CD4-positive, alpha-beta T cell treated with Interleukin-17A for 4 hours (primary cell): Measurements from ENCODE around the gene FBF1.
"Not testable (repeated sequence)": the region's sequence is repeated elsewhere in the genome, so short reads cannot be mapped to it uniquely, and the experiment has no call there.

Experiments
- DNase-seq: peaks from one replicate; pipeline ENCODE4 v3.0.0-alpha.2; 2020; ENCODE audit warnings: mixed read lengths

The FBF1 gene

DNA sequence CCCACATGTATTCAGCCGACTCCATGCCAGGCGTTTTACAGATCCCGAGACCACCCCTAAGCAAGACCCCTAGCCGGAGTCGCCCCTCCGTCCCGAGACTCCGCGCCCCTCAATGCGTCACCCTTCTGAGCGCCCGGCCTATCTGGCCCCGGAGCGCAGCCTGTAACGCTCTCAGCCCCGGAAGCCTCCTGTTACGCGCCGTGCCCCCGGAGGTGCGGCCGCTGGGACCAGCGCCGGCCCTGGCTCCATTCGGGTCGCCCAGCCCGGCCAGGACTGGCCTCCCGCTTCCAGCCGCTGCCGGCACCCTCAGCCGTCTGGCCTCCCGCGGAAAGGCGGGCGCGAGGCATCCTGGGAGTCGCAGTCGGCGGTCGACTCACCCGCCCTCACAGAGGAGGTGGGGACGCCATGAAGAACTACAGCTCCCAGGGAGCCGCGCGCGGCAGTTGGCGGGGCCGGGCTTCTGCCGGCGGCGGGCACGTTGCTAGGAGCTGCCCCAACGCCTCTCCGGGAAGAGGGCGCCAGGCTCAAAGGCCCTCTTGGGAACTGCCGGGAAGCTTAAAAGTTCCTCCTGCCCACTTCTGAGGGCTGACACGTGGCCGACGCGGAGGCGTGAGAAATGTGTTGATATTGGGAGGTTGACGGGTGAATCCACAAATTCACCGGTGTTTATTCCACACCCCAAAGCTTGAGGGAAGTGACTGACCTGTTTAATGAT lies at the start of gene FBF1:
TSS of gene FBF1 (minus strand) at position 316 of the 715 bp plus-strand sequence. CDS start 2,893 bp downstream, outside the sequence.
- peak; percentile 90 for DNase-seq

DNA sequence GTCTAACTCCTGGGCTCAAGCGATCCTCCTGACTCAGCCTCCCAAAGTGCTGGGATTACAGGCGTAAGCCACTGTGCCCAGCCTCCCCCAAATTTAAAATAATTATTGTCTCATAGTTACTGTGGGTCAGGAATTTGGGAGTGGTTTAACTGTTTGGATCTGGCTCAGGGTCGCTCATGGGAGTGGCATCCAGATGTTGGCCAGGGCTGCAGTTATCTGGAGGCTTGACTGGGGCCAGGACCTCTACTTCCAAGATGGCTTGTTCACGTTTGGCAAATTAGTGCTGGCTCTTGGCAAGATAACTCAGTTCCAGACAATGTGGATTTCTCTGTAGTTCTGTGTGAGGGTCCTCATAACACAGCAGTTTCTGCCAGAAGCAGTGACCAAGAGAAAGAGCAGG lies 46.2 kb upstream of the FBF1 start:
- no peak for DNase-seq

DNA sequence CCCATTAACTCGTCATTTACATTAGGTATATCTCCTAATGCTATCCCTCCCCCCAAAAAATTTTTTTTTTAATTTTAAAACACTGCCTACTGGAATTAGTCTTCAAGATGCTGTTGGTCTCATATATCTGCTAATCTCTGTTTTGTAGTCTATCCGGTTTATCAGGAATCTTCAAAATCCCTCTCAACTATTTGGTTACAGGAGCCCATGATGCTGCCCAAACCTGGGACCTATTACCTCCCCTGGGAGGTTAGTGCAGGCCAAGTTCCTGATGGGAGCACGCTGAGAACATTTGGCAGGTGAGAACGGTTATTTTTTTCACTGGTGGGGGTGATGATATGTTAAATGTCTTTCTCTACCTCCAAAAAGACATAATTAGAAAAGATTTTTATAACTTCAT lies 45.1 kb upstream of the FBF1 start:
- DNase-seq = no peak

GRCh38 chr17:75983501-75984181 lies 42.8 kb upstream of the FBF1 start:
- DNase-seq = no peak

GRCh38 chr17:75981019-75981615 lies 40.3 kb upstream of the FBF1 start:
- DNase-seq = no peak

DNA sequence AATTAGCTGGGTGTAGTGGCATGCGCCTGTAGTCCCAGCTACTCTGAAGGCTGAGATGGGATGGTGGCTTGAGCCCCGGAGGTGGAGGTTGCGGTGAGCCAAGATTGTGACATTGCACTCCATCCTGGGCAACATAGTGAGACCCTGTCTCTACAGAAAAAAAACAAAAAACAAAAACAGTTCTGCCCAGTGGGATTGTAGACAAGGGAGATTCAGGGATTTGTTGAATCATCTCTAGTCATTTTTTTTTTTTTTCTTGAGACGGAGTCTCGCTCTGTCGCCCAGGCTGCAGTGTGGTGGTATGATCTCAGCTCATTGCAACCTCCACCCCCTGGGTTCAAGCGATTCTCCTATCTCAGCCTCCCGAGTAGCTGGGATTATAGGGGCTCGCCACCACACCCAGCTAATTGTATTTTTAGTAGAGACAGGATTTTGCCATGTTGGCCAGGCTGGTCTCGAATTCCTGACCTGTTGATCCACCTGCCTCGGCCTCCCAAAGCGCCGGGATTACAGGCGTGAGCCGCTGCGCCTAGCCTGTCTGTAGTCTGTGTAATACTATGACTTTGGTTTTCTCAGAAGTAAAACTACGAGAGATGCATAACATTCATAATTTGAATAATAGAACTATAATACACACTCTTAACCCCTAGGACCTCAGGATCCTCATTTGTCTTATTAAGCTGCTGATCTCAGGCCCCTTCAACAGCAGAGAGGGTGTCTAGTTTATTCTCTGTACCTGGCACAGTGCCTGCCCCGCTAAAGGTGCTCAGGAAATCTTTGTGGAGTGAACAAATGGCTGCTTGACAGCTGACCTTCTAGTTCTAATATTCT lies 39.6 kb upstream of the FBF1 start:
- no peak for DNase-seq

DNA sequence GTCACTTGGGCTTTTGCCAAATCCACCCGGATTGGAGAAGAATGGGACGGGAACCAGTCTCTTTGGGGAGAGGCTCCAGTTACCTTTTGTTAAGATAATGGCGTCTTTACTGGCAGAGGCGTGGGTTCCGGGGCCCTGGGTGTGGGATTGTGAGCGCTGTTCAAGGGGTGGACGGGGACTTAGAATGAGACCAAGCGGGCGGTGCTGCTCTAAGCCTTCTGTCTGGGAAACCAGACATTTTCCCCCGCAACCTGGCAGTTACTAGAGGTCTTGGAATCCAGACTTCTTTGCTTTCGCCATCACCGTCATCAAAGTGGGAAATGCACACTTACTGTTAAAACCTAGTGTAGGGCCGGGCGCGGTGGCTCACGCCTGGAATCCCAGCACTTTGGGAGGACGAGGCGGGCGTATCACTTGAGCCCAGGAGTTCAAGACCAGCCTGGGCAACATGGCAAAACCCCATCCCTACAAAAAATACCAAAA lies 38.9 kb upstream of the FBF1 start:
- DNase-seq = no peak

DNA sequence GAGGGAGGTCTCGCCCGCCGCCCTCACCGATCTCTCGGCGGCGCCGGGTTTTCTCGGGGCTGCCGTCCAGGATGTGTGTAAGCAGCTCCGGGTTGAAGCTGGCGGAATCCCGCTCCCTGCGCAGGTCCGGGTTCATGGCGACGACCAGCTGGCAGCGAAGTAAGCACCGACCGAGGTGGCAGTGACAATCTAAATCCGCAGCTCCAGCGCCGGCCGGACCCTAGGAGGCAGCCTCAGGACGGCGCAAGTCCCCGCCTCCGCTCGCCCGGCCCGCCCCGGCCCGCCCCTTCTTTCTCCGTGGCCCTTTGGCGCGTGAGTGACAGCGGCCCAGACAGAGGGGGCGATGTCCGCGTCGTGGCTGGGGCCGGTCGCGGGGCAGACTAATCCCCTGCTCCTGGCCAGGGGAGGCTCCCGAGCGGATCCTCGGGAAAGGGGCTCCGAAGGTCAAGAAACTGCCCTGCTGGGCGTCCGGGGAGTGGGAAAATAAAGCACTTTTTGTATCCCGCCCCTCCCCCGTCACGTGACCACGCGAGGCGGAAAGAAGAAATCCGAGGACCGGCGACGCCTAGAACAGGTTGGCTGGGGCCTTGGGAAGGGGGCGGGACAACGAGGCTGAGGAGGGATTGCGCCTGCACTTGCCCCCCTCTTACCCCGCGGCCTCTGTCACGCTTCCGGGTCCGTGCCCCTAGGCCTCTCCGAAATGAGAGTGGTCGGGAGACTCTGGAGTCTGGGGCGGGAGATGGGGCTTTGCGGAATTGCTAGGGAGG lies 38.3 kb upstream of the FBF1 start, which contains the start of the genes ACOX1 and TEN1:
TSS of gene ACOX1 (minus strand) at position 229 of the 767 bp plus-strand sequence. CDS start at position 136, 93 bp downstream.
TSS of gene TEN1 (plus strand) at position 303 of the 767 bp plus-strand sequence. CDS start 6,953 bp downstream, outside the sequence.
- peak; percentile 97 for DNase-seq

DNA sequence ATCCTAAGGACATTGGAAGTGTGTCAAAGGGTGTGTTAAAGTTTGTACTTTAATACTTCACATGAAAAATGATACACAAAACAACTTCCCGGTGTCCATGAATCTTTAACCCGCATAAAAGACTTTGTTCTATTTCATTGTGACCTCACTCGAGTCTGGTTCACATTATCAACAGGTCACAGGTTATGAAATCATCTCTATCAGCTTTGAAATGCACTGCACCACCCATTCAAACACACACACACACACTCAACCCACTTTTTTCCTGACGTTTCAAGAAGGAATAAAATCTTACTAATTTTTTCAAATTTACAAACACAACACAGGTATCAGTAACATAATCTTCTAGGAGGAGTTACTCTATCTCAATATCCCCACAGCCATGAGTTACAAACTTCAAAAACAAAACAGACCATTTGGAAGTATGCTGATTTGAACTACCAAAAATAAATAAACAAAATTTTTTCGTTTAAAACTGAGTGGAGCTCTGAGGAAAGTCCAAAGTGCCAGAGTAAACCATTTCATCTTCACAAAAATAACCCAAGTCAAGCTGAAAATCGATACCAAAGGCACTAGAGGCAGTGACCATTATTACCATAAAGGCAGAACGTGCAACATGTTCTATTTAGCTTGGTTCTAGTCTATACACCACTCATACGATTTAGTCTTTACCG lies 35.5 kb upstream of the FBF1 start:
- no peak for DNase-seq

DNA sequence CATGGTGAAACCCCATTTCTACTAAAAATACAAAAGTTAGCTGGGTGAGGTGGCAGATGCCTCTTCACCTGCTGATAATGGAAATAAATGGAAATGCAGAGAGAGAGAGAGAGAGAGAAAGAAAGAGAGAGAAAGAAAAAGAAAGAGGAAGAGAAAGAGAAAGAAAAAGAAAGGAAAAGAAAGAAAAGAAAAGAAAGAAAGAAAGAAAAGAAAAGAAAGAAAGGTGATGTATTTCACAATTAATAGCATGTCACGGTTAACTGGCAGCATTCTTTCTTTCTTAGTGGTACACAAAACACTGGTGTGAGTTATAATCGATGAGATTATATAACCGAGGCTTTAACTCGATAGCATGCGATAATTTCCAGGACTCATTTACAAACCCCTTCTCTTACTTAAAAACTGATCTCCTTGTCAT lies 34.9 kb upstream of the FBF1 start:
- DNase-seq = no peak

- not testable (repeated sequence) for DNase-seq
Observed at GRCh38 chr17:75975187-75975586, 34.3 kb upstream of the FBF1 start.

DNA sequence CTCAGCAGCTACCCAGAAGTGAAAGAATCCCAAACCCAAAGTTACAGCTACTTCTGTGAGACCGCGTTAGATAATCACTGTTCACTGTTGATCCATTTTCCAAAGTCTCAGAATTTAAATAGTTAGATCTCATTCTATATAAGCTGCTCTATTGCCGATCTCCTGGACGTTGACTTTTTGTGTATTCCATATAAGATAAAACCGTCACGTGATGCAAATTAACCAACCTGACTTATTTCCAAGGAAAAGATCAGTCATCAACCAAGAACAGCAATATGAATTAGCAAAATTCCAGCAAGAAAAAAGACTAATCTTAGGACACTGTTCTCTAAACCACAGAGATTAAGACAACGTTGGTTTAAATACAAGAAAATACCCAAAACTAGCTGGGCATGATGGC lies 29.8 kb upstream of the FBF1 start:
- no peak for DNase-seq

GRCh38 chr17:75970011-75970523 lies 29.2 kb upstream of the FBF1 start:
- DNase-seq = no peak

DNA sequence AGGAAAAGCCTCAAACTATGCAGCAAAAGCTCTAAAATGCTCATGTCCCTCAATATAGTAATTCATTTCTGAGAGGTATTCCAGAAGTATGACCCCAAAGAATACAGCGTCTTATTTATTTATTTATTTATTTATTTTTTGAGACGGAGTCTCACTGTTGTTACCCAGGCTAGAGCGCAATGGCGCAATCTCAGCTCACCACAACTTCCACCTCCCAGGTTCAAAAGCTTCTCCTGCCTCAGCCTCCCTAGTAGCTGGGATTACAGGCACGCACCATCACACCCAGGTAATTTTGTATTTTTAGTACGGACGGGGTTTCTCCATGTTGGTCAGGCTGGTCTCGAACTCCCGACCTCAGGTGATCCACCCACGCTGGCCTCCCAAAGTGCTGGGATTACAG lies 28.2 kb upstream of the FBF1 start:
- not testable (repeated sequence) for DNase-seq

DNA sequence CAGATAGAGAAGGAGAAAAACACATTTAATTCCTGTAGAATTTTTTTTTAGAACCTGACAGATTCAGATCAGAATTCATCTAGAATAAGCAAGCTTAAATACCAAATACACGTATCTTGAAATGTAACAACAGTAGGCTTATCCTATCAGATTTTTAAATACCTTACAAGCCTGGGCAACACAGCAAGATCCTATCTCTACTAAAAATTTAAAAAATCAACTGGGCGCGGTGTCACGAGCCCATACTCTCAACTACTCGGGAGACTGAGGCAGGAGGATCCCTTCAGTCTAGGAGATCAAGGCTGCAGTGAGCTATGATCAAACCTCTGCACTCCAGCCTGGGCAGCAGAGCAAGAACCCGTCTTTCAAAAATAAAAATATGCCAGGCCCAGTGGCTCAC lies 24.6 kb upstream of the FBF1 start:
- no peak for DNase-seq

GRCh38 chr17:75959839-75960511 lies 19.1 kb upstream of the FBF1 start:
- DNase-seq = no peak

GRCh38 chr17:75959051-75959838 lies 18.4 kb upstream of the FBF1 start:
- DNase-seq = no peak

- no peak for DNase-seq
Observed at GRCh38 chr17:75950855-75951554, 10.2 kb upstream of the FBF1 start.

DNA sequence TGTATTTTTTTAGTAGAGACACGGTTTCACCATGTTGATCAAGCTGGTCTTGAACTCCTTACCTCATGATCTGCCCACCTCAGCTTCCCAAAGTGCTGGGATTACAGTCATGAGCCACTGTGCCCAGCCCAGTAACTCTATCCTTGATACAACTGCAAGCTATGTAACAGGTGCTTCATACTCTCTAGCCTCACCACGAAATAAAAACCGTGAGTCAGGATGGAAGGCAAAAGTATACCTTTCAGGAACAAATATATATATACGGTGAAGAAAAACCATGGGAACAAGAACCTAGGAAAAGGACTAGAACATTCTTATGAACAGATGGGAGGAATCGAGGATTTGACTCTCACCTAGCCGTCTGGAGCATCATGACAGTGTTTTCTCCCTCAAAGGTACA lies 9.6 kb upstream of the FBF1 start:
- DNase-seq = no peak
